Loucy (cell line): Measurements from ENCODE around the gene SLC8B1.

Experiments used
- H2AFZ ChIP-seq: fragments of 200-600 bp; sonication (generic); 2 replicates; pipeline ENCODE4 v1.6.0; 2016; ENCODE audit warnings: antibody characterized with exemption, mild to moderate bottlenecking, low read length, moderate library complexity
- H3F3A ChIP-seq: fragments of 200-600 bp; 2 replicates; pipeline ENCODE4 v1.6.0; 2016; ENCODE audit warnings: antibody characterized with exemption, low read depth, mild to moderate bottlenecking
- H3K27me3 ChIP-seq: fragments of 200-600 bp; sonication (generic); 2 replicates; pipeline ENCODE4 v1.6.1; 2014; ENCODE audit warnings: low read length, mild to moderate bottlenecking; ENCODE audit not compliant: insufficient read depth, poor library complexity, severe bottlenecking
- H3K36me3 ChIP-seq: fragments of 200-600 bp; sonication (generic); 2 replicates; pipeline ENCODE4 v1.6.1; 2016; ENCODE audit warnings: low read length; ENCODE audit not compliant: insufficient read depth
- H3K4me1 ChIP-seq: fragments of 200-600 bp; sonication (generic); 2 replicates; pipeline ENCODE4 v1.5.1; 2014; ENCODE audit warnings: low read length, mild to moderate bottlenecking; ENCODE audit not compliant: insufficient read depth, poor library complexity, severe bottlenecking
- H3K4me2 ChIP-seq: fragments of 200-600 bp; sonication (generic); 2 replicates; pipeline ENCODE4 v1.6.0; 2014; ENCODE audit warnings: antibody characterized with exemption, low read length, low read depth, mild to moderate bottlenecking; ENCODE audit not compliant: poor library complexity, severe bottlenecking
- H3K4me3 ChIP-seq: fragments of 200-600 bp; sonication (generic); 2 replicates; pipeline ENCODE4 v1.5.1; 2014; ENCODE audit warnings: low read length, mild to moderate bottlenecking, mixed read lengths; ENCODE audit not compliant: poor library complexity, severe bottlenecking
- H3K79me2 ChIP-seq: fragments of 200-600 bp; sonication (generic); 2 replicates; pipeline ENCODE4 v1.6.1; 2014; ENCODE audit warnings: low read length; ENCODE audit not compliant: insufficient read depth
- H3K9ac ChIP-seq: fragments of 200-600 bp; sonication (generic); 2 replicates; pipeline ENCODE4 v1.6.0; 2014; ENCODE audit warnings: mild to moderate bottlenecking, low read depth, low read length, moderate library complexity; ENCODE audit not compliant: poor library complexity, severe bottlenecking
- H3K9me2 ChIP-seq: fragments of 200-600 bp; sonication (generic); replicated peaks from 2 replicates; pipeline ENCODE4 v1.6.1; 2016; ENCODE audit warnings: low read depth, low read length, mixed read lengths
- H3K9me3 ChIP-seq: fragments of 200-600 bp; sonication (generic); 2 replicates; pipeline ENCODE4 v1.6.1; 2014; ENCODE audit warnings: mild to moderate bottlenecking, antibody characterized with exemption, low read length, low read depth; ENCODE audit not compliant: insufficient read depth
- H4K20me1 ChIP-seq: fragments of 200-600 bp; sonication (generic); 2 replicates; pipeline ENCODE4 v1.6.0; 2014; ENCODE audit warnings: antibody characterized with exemption, low read length, mild to moderate bottlenecking; ENCODE audit not compliant: insufficient read depth, poor library complexity, severe bottlenecking
- EZH2phosphoT487 ChIP-seq: fragments of 200-600 bp; IDR thresholded peaks from 2 replicates; pipeline ENCODE4 v1.6.1; 2018; ENCODE audit warnings: antibody characterized with exemption, mild to moderate bottlenecking, moderate library complexity, borderline replicate concordance
- TF ChIP-seq, protein P1 (sequence below): fragments of 200-600 bp; sonication (generic); conservative IDR thresholded peaks from 2 replicates; pipeline ENCODE4 v1.5.1; 2014; ENCODE audit warnings: mild to moderate bottlenecking, antibody characterized with exemption, low read length

Gene SLC8B1

GRCh38 chr12:113299619-113300237, 35.2 kb downstream of the SLC8B1 start:
- TF ChIP-seq, protein P1, sequence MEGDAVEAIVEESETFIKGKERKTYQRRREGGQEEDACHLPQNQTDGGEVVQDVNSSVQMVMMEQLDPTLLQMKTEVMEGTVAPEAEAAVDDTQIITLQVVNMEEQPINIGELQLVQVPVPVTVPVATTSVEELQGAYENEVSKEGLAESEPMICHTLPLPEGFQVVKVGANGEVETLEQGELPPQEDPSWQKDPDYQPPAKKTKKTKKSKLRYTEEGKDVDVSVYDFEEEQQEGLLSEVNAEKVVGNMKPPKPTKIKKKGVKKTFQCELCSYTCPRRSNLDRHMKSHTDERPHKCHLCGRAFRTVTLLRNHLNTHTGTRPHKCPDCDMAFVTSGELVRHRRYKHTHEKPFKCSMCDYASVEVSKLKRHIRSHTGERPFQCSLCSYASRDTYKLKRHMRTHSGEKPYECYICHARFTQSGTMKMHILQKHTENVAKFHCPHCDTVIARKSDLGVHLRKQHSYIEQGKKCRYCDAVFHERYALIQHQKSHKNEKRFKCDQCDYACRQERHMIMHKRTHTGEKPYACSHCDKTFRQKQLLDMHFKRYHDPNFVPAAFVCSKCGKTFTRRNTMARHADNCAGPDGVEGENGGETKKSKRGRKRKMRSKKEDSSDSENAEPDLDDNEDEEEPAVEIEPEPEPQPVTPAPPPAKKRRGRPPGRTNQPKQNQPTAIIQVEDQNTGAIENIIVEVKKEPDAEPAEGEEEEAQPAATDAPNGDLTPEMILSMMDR: no peak
- no peak for TF ChIP-seq EZH2phosphoT487
- Histone ChIP-seq H2AFZ (no peak overlapping the region), H3K36me3 (peaks cover 3% of the 10 kb centered on the region; the same call in 1 of the 2 replicates), H3K4me3 (no peak overlapping the region), H3K79me2 (no peaks in the 10 kb centered on the region), H3F3A (no peaks in the 10 kb centered on the region), H3K4me1 (peaks cover 6% of the 10 kb centered on the region), H3K4me2 (no peak overlapping the region), H3K9ac (no peak overlapping the region), H3K27me3 (no peaks in the 10 kb centered on the region), H3K9me3 (no peaks in the 10 kb centered on the region), H3K9me2 (no peaks in the 10 kb centered on the region), H4K20me1 (no peaks in the 10 kb centered on the region)

DNA sequence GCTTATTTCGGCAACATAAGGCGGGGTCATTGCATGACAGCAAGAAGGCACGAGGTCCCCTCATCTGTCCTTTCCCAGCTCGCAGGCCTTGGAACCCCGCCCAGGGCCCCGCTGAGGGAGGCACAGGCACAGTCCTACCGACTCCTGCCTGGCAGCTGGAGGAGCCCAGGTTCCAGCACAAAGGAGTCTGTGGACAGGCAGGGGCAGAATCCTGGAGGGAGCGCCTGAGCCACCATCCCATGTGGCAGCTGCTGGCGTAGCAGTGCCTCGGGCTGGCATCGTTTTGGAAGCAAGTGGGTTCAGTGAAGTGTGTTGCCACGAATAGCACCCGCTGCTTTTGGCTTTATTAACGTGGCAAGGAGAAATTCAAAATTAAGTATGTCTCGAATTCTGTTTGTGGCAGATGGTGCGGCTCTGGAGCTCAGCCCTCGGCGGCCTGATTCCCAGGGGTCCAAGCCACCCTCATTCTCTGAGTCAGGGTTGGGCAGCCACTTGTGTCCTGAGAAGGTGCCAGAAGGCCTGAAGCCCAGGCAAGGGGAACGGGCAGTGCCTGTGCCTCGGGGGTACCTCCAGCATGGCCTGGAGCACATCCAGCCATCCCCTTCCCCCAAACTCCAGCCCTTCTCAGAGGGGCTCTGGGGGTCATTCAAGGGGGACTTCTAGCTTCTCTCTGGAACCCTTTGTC, 35.9 kb downstream of the SLC8B1 start:
- H3K9ac ChIP-seq: no peak overlapping the region
- no peaks in the 10 kb centered on the region for H3K9me2 ChIP-seq
- H3K4me1 ChIP-seq: peaks cover 6% of the 10 kb centered on the region
- no peaks in the 10 kb centered on the region for H3K79me2 ChIP-seq
- no peaks in the 10 kb centered on the region for H3K9me3 ChIP-seq
- no peak overlapping the region for H3K4me2 ChIP-seq
- H2AFZ ChIP-seq: no peak overlapping the region
- no peak overlapping the region for H3K4me3 ChIP-seq
- H3F3A ChIP-seq: no peaks in the 10 kb centered on the region
- no peaks in the 10 kb centered on the region for H3K27me3 ChIP-seq
- H4K20me1 ChIP-seq: no peaks in the 10 kb centered on the region
- peaks cover under 1% of the 10 kb centered on the region; the same call in 1 of the 2 replicates for H3K36me3 ChIP-seq
- TF ChIP-seq, protein P1: no peak
- TF ChIP-seq EZH2phosphoT487: no peak

DNA sequence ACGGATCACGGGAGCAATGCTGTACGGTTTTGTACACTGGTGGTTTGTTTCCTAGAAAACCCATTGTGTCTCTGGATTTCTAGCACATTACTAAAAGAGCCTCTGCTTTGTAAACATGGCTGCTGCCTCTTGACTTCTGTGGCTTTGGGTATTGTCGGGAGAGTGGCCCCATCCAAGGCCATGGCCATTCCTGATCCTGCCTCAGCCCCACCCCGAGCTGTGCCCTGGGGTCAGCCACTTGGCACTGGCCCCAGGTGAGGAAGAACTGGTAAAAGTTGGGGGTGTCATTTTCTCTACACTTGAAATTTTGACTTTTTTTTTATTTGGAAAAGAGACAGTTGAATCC, 36.5 kb downstream of the SLC8B1 start:
- no peaks in the 10 kb centered on the region for H3K79me2 ChIP-seq
- no peaks in the 10 kb centered on the region for H3K27me3 ChIP-seq
- TF ChIP-seq EZH2phosphoT487: no peak
- H3K4me3 ChIP-seq: no peak overlapping the region
- H3K9me3 ChIP-seq: no peaks in the 10 kb centered on the region
- H3K4me1 ChIP-seq: peaks cover 6% of the 10 kb centered on the region
- H3K36me3 ChIP-seq: no peaks in the 10 kb centered on the region; the same call in 1 of the 2 replicates
- no peaks in the 10 kb centered on the region for H4K20me1 ChIP-seq
- no peak overlapping the region for H3K4me2 ChIP-seq
- no peaks in the 10 kb centered on the region for H3K9me2 ChIP-seq
- no peaks in the 10 kb centered on the region for H3F3A ChIP-seq
- no peak overlapping the region for H3K9ac ChIP-seq
- no peak overlapping the region for H2AFZ ChIP-seq
